Stromal cell of bone marrow (primary cell): ENCODE data around the gene KIDINS220.

ENCODE experiments used
- DNase-seq: peaks from one replicate; pipeline ENCODE4 v3.0.0-alpha.2; 2012; ENCODE audit warnings: low read depth

Gene KIDINS220

DNA sequence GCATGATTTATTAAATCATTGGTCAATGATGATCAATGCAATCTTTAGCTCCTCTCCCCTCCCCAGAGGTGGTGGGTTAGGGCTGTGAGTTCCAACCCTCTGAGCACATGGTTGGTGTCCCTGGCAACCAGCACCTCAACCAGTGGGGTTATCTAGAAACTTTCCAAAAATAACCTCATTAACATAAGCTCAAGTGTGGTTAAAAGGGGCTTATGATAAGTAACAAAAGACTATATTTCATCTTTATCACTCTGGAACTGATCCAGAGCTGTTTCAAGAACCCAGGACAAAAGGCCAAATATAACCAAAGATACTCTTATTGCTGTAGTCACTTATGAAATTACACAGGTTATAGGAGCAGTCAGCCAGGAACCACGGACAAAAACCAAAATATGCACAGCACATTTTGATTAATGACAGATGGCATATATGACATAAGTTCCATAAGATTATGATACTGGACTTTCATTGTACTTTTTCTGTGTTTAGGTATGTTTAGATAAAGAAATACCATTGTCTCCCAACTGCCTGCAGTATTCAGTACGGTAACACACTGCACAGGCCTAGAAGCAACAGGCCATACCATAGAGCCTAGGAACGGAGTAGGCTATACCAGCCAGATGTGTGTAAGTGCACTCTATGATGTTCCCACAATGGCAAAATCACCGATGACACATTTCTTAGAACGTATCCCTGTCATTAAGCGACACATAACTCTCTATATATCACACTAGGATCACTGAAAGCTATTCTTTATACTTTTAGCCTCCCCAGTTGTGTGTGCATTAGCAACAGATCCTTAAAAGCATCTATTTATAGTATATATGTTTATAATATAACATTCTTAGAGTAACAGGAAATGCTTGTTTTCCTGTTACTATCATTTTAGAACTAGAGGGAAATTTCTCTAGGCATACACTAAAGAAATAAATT, 31.9 kb downstream of the KIDINS220 start:
- no peak for DNase-seq

DNA sequence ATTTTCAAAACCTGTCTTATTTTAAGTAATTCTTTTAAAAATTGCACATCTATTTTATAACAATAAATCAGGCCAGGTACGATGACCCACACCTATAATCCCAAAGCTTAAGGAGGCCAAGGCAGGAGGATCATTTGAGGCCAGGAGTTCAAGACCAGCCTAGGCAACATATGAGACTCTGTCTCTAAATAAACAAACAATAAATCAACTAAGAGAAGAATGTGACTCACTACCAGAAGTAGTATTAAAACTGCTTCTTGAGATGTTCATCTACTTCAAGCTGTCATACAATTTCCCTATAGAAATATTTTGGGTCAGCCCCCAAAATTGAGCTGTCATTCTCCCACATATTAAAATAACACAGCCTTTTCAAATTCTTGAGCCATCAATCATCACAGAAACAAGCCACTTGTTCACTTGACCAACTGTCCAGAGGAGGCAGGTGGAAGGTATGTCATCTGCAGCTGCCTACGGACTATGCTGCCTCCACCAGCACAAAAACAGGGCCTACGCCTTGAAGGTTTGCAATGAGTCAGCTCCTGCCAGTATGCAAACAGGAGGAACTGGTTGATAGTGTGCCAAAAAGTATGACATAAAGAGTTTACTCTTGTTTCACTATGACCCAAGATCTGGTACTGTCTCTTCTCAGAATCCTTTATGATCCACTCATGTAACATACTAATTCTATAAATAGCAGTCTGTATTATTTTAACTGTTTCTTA, 33.6 kb downstream of the KIDINS220 start:
- DNase-seq: peak; percentile 59

DNA sequence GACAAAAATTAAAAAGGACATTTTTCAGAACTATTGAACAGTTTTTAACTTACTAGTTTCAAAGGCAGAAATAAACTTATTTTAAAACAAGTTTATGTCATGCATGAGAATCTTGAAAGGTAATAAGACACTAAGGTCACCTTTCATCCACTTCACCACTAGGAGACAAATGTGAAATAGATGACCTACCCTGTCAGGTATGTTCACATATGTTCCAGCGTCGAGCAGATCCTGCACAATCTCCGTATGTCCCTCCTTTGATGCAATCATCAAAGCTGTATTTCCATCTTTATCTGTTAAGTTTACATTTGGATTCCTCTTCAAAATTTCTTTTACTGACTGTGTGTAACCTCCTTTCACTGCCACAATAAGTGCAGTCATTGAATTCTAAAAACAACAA, 34.7 kb downstream of the KIDINS220 start:
- DNase-seq: no peak

DNA sequence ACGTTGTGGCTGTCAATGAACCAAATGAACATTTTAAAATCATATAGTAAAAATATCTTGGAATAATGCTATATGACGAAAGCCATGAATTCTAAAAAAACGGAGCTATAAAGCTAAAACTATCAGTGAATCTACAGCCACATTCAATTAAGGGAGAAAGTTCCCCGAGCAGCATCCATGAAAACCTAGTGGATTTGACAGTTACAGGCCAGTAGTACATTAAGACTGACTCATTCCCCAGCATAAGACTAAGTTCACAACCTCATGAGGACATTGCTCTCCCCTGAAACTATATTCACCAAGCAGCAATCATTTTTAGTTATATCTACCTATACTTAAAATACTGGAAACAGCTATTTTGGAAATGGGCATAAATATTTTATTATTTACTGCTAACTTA, 36.6 kb downstream of the KIDINS220 start:
- no peak for DNase-seq

DNA sequence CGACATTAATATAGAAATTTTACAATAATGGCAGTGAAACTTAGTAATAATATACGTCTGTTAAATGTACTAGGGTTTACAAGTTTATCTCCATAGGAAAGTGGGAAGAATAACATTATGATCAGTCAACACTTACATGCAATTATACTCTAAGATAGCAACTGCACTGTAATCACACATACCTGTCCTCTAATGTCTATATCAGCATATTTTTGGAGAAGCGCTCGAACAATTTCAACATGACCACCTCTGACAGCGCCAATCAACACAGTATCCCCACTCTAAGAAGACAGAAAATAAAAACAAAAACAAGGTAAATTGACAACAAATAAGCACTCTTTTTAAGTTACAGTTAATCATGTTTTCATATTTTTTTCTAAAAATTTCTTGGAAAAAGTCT, 37.2 kb downstream of the KIDINS220 start:
- DNase-seq: no peak

DNA sequence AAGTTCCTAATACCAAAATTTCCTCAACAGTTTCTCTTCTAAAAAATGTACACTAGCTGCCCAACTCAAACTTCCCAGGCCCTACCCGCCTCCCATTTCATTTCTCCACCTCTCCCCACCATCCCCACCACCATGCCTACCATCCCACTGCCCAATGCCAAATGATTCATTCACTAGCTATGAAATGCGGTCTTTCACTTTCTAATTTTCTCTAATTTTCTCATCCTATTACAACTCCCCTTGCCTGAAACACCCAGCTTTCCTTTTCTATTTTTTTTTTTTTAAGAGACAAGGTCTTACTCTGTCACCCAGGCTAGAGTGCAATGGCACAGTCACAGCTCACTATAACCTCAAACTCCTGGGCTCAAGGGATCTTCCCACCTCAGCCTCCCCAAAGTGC, 38.4 kb downstream of the KIDINS220 start:
- DNase-seq: no peak

DNA sequence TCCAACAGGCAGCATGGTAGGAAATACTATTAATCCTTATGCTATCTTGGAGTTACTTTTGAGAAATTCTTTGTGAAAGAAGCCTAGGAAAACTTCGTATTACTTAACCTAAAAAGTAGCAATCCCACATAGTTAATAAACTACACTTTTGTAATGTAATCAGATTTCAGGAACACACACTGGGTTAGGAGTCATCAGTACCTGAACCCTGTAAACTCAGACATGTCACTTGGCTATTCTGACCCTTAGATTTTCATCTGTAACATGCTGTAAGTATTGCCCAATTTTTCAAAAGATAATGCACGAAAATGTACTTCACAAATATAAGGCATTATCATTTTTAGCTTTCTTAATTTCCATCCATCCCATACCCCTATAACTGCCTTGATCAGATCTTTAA, 39.0 kb downstream of the KIDINS220 start:
- no peak for DNase-seq

DNA sequence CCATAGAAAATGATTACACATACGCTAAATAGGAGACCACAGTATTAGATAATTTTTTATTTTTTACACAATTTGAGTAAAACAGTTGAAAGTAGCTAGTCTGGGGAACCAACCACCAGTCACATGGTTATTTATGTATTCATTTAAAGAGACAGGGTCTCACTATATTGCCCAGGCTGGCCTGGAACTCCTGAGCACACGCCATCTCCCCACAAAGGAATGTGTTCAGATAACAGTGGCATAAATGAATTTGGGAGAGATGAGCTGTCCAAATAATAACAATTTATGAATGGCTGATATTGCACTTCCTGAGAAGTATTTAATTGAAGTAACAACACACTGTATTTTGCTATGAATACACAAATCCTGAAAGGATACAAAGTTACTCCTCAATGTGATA, 39.7 kb downstream of the KIDINS220 start:
- DNase-seq: no peak

DNA sequence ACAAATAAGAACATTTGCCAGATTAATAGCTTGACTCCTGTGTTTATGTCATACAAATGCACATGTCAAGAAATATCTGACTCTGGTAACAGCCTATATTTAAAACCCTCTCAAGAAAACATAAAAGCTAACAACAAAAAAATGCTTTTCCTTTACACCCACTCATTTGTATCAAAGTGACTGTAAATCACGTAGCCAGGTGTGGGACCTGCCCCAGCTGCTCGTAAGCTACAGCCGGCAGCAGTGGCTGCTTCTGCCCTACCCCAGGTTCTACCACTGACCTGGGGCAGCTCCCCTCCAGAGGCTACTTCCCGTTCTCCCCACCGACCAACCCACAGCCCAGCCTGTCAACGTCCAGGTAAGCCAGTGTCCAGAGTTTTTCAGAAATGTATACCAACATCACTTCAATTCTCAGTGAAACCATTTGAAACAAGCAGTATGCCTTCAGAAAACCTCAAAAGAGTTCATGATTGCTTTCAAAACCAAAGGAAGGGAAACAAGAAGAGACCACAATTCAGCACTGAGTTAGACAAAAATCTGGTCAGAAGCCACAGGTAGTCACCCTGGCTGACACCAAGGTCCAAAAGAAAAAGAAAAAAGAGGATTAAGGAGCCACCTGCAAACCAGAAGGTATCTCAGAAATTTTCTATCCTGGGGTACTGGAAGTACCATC, 40.4 kb downstream of the KIDINS220 start:
- DNase-seq: no peak

DNA sequence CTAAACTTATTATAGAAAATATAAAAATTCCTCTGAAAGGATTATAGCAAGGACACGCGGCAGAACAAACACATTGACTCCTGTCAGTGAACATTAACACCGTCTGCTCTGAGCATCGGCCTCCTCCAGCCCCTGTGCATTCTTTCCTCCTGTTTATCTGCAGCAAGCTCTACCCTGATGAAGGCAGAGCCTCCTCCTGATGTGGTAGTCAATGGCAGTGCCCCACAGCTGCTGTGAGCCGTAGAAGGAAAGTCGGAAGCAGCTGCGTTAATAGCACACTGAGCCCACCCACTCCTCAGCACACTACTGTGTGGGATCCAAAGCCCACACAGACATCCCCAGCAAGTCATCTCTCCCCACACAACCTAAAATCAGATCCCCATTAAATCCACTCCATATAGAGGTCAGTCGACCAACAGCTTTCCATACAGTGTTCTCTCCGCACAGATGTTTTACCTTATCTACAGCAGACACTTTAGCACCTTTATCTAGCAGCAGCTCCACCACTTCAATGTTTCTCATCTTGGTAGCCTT, 41.0 kb downstream of the KIDINS220 start:
- no peak for DNase-seq

DNA sequence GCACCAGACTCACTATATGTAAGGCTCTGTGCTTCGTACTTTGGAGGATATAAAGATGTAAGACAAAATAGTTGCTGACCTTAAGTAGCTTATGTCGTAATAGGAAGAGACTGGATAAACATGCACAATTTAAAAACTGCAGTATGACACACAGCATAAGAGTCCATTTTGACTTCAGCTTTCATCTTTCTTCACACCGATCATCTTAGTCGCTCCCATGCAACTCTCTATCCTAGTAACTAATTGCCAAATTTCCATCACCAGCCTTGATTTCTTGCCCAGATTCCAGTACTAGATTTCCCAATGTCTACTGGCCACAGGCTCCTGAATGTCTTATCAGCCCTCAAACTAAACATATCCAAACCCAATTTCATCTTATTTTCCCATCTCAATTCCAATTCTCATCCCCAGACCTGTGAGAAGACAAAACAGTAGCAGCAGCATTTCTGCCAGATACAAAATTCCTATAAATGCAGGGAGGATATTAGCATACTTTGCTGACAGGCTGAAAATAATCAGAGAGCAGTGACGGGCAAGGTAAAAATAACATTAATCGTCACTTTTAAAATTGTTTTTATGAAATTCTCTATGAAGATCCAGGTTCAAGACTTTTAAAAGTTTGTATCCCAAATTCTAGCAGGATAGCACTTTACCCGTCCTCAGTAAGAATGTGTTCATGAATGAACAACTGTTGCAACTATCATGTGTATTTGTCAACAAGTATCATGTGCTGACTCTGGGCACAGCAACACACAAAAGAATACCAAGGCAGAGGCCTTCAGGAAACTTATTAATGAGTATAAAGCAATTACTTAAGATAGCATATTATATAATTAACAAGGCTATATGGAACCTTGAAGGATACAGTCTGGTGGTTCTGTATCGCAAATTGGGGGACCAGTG, 42.2 kb downstream of the KIDINS220 start:
- peak; percentile 55 for DNase-seq

DNA sequence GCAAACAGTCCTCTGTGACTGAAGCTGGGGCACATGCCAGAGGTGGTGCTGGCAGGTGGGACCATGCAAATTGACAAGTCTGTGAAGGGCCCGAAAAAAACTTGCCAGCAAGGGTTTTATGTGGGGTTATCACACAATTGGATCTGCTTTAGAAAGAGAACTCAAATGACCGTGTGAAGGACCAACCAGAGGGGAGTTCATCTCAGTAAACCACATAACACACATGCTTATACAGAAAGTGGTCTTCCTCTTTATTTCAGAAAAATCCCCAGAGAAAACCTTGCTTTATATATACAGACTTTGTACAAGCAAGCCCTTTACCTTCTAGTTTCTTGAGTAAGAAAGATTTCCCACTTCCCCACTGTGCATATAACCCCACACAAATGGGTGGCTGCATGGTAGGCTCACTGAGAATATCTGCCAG, 46.7 kb downstream of the KIDINS220 start:
- DNase-seq: no peak

DNA sequence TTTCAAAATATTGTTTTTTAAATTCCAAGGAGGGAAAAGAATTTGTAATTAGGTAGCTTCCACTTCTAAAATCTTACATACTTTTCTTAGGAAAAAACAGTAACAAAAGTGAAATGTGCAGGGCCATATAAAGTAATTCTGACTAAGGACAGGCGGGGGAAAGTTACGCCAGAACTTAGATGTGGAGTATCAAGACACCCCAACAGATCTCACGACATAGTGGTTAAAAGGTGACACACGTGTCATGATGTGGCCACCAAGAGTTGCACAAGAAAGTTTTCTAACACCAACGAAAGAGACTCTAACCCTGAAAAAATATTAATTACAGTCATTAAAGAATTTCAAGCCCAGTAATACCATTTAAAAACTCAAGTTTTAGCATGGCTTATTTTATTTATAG, 51.0 kb downstream of the KIDINS220 start:
- DNase-seq: no peak

DNA sequence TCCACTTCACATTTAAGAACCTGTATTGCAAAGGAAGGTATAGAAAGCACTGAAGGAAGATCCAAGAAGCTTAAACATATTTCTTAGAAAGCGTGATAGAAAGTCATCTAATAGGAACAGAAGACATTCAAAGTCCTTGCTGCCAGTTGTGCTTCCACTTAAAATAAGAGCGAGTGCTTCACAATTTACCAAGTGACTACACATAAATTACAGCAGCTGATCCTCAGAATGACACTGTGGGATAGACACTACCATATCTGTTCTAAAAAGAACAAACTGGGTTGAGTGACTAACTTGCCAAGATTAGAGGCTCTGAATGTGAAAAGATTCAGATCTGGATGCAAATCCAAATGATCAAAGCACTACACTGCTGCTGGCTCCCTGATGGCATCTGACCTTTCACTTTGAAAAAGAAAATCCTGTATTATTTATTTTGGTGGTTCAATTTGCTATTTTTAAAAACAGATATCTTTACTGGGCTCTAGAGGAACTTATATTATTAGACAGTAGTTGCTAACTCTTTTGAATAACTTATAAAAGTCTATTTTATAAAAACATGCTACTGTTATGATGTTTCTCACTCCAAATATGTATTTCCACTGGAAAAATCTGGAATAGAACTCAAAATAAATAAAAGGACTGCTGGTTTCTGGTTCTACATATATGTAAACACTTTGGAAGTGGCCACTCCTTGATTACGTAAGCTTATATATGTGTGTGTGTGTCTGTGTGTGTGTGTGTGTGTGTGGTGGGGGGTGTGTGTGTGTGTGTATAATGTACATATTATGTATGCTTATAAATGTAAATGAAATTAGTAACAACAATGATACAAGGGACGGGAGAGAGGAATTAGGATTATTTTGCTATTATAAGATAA, 57.4 kb downstream of the KIDINS220 start:
- DNase-seq: no peak

DNA sequence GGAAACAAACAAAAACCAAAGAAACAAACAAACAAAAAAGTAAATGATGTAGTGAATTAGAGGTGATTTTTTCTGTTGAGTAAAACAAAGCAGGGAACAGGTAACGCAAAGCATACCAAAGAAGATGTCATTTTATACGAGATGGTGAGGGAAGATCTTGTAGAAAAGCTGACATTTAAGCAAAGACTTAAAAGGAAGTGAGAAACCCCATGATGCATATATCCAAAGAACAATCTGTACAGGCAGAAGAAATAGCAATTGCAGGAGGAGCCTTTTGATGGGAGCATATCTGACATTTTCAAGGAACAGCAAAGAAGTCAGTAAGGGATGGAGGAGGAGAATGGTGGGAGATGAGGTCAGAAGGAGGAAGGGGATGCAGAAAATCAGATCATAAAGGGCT, 63.0 kb downstream of the KIDINS220 start:
- no peak for DNase-seq

DNA sequence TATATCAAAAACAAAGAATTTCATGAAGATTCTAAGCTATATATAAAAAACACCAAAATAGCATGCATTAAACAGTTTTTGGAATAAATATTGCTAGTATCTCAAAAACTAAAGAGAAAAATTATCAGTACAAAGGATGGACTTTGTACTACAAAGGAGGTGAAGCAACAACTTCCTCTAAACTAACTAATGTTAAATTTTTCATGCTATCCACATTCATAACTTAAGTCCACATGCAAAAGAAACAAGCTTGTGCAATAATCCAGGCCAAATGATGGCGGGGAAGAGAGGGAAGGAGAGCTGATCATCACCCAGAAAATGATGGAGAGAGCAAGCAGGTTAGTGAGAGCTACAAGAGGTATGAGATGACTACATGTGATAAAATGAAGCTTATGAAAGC, 70.1 kb downstream of the KIDINS220 start:
- DNase-seq: no peak

DNA sequence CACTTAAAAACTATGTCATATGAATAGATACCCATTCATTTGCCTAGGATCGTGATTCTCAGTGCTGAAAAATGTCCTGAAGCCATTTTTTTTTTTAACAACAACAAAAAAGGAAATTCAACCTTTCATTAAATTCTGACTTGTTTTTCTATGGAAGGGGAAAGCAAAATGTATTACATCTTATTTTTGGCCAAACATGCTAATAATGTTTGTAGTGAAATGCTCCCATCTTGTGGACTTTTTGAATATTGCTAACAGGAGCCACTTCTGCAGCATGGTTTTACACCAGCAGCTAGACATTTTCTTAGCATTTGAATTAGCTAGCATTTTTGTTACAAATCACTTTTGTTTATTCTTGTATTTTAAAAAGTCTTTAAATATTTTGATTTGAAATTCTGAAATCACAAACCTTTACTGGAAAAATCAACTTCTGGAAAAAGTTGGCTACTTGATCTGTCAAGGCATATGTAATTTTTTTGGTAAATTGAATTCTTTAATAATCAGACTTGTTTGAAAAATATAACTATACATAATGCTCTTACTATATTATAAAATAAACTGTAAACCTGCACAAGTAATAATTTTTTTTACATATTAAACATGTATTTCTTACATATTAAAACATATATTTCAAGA, 75.8 kb downstream of the KIDINS220 start:
- peak; percentile 25 for DNase-seq

DNA sequence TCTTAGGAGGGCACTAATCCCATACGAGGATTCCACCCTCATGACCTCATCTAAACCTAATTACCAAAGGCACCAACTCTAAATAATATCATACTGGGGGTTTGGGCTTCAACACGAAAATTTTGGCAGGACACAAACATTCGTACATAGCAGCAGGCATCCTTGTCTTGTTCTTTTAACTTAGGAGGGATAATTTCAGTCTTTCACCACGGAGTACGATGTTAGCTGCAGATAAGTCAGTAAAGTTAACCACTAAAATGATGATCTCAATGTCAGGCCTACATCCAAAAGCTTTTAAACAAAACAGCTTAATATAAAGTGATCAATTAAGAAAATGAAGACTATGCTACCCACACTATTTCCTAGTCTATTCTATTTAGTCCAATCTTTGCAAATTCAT, 80.7 kb downstream of the KIDINS220 start:
- DNase-seq: no peak

DNA sequence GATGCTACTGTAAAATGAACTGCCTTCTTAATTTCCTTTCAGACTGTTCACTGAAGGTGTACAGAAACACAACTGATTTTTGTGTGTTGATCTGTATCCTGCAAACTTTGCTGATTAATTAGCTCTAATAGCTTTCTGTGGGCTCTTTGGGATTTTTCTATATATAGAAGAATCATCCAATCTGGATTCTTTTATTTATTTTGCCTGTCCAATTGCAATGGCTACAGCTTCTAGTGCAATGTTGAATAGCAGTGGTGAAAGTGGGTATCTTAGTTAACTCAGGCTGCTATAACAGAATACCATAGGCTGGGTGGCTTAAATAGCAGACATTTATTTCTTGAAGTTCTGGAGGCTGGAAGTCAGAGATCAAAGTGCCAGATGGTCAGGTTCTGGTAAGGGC, 81.2 kb downstream of the KIDINS220 start:
- DNase-seq: no peak
